Measurements from ENCODE around the gene ZNF362.

The ZNF362 gene

GRCh38 chr1:33347650-33347992, 91.3 kb downstream of the ZNF362 start:
- H3K4me2 ChIP-seq (ENCODE audit: low read length): peak overlapping the region; percentile 63
- no peak overlapping the region for H4K91ac ChIP-seq (ENCODE audit: low read depth, low read length)
- peak overlapping the region; percentile 15 for H2BK120ac ChIP-seq (ENCODE audit: insufficient read depth, low read length, poor library complexity)
- peak overlapping the region; percentile 94 for H3K4ac ChIP-seq (ENCODE audit: low read depth, low read length)
- WGBS (ENCODE audit: extremely low coverage, insufficient coverage, insufficient read length): no CpG with 5 or more reads among the region's 5 CpGs
- peak overlapping the region; percentile 42 for H2BK5ac ChIP-seq (ENCODE audit: low read depth, low read length, poor library complexity)
- H3K4me1 ChIP-seq (ENCODE audit: control insufficient read depth in 1 of 2, insufficient read depth in 2 of 2, low read length in 2 of 2): peaks cover 17 to 35% of the 10 kb centered on the region in 2 experiments
- peak overlapping the region; percentile 68 for H3K18ac ChIP-seq (ENCODE audit: low read length)
- H2AFZ ChIP-seq (ENCODE audit: insufficient read depth, low read length, poor library complexity): no peak overlapping the region
- H3K14ac ChIP-seq (ENCODE audit: low read length): no peak overlapping the region
- no peak overlapping the region for H4K12ac ChIP-seq (ENCODE audit: low read depth, low read length)
- H3K79me1 ChIP-seq (ENCODE audit: low read length): peaks cover 15% of the 10 kb centered on the region
- H3K36me3 ChIP-seq (ENCODE audit: control insufficient read depth in 1 of 2, insufficient read depth in 2 of 2, low read length in 2 of 2): peaks cover 3 to 10% of the 10 kb centered on the region in 2 experiments
- no peak overlapping the region for H3K23ac ChIP-seq (ENCODE audit: low read length)
- DNase-seq: no peak
- H3K27ac ChIP-seq (ENCODE audit: low read depth, low read length): peak overlapping the region; percentile 39
- no peaks in the 10 kb centered on the region for H3K27me3 ChIP-seq (ENCODE audit: insufficient read depth, low read length)
- H4K8ac ChIP-seq (ENCODE audit: low read depth, low read length): peak overlapping the region; percentile 45
- peak overlapping the region; percentile 42 for H3K9ac ChIP-seq (ENCODE audit: low read length)
- H2AK5ac ChIP-seq (ENCODE audit: low read length): peak overlapping the region; percentile 72
- H2BK12ac ChIP-seq (ENCODE audit: low read length): peak overlapping the region; percentile 90
- peak overlapping the region; percentile 44 for H3K4me3 ChIP-seq (ENCODE audit: low read depth, low read length)
- H3K9me3 ChIP-seq (ENCODE audit: insufficient read depth, low read depth, low read length): peaks cover 3% of the 10 kb centered on the region
- H3K79me2 ChIP-seq (ENCODE audit: control insufficient read depth, insufficient read depth, low read length, poor library complexity): peaks cover 20% of the 10 kb centered on the region

GRCh38 chr1:33348194-33348593, 91.9 kb downstream of the ZNF362 start:
- H3K79me2 ChIP-seq (ENCODE audit: control insufficient read depth, insufficient read depth, low read length, poor library complexity): peaks cover 18% of the 10 kb centered on the region
- WGBS (ENCODE audit: extremely low coverage, insufficient coverage, insufficient read length): no CpG with 5 or more reads among the region's 2 CpGs
- H4K12ac ChIP-seq (ENCODE audit: low read depth, low read length): no peak overlapping the region
- H3K4ac ChIP-seq (ENCODE audit: low read depth, low read length): peak overlapping the region; percentile 51
- peak in 1 of 2 donors; percentile 21 for DNase-seq
- no peak overlapping the region for H2BK12ac ChIP-seq (ENCODE audit: low read length)
- peaks cover 3 to 6% of the 10 kb centered on the region in 2 experiments for H3K36me3 ChIP-seq (ENCODE audit: control insufficient read depth in 1 of 2, insufficient read depth in 2 of 2, low read length in 2 of 2)
- H2BK5ac ChIP-seq (ENCODE audit: low read depth, low read length, poor library complexity): no peak overlapping the region
- H3K27ac ChIP-seq (ENCODE audit: low read depth, low read length): no peak overlapping the region
- H3K14ac ChIP-seq (ENCODE audit: low read length): no peak overlapping the region
- H4K8ac ChIP-seq (ENCODE audit: low read depth, low read length): no peak overlapping the region
- H3K18ac ChIP-seq (ENCODE audit: low read length): no peak overlapping the region
- peaks cover 3% of the 10 kb centered on the region for H3K9me3 ChIP-seq (ENCODE audit: insufficient read depth, low read depth, low read length)
- peaks cover 15% of the 10 kb centered on the region for H3K79me1 ChIP-seq (ENCODE audit: low read length)
- no peak overlapping the region for H4K91ac ChIP-seq (ENCODE audit: low read depth, low read length)
- H2BK120ac ChIP-seq (ENCODE audit: insufficient read depth, low read length, poor library complexity): no peak overlapping the region
- H2AK5ac ChIP-seq (ENCODE audit: low read length): no peak overlapping the region
- peak overlapping the region; percentile 63 for H3K4me2 ChIP-seq (ENCODE audit: low read length)
- no peak overlapping the region for H2AFZ ChIP-seq (ENCODE audit: insufficient read depth, low read length, poor library complexity)
- no peaks in the 10 kb centered on the region for H3K27me3 ChIP-seq (ENCODE audit: insufficient read depth, low read length)
- H3K9ac ChIP-seq (ENCODE audit: low read length): no peak overlapping the region
- H3K4me1 ChIP-seq (ENCODE audit: control insufficient read depth in 1 of 2, insufficient read depth in 2 of 2, low read length in 2 of 2): peaks cover 14 to 33% of the 10 kb centered on the region in 2 experiments
- no peak overlapping the region for H3K23ac ChIP-seq (ENCODE audit: low read length)
- H3K4me3 ChIP-seq (ENCODE audit: low read depth, low read length): no peak overlapping the region

GRCh38 chr1:33348676-33349080, 92.4 kb downstream of the ZNF362 start:
- Histone ChIP-seq H3K9ac (ENCODE audit: low read length) (peak overlapping the region; percentile 38), H4K8ac (ENCODE audit: low read depth, low read length) (no peak overlapping the region), H3K4me3 (ENCODE audit: low read depth, low read length) (peak overlapping the region; percentile 66), H3K27me3 (ENCODE audit: insufficient read depth, low read length) (no peaks in the 10 kb centered on the region), H3K27ac (ENCODE audit: low read depth, low read length) (no peak overlapping the region), H2BK120ac (ENCODE audit: insufficient read depth, low read length, poor library complexity) (no peak overlapping the region), H2AK5ac (ENCODE audit: low read length) (no peak overlapping the region), H3K36me3 (ENCODE audit: control insufficient read depth in 1 of 2, insufficient read depth in 2 of 2, low read length in 2 of 2) (peaks cover 3% of the 10 kb centered on the region in 2 experiments), H3K4ac (ENCODE audit: low read depth, low read length) (peak overlapping the region; percentile 93), H4K12ac (ENCODE audit: low read depth, low read length) (no peak overlapping the region), H2AFZ (ENCODE audit: insufficient read depth, low read length, poor library complexity) (no peak overlapping the region), H3K23ac (ENCODE audit: low read length) (peak overlapping the region; percentile 64), H2BK5ac (ENCODE audit: low read depth, low read length, poor library complexity) (no peak overlapping the region), H3K18ac (ENCODE audit: low read length) (peak overlapping the region; percentile 77), H3K14ac (ENCODE audit: low read length) (peak overlapping the region; percentile 50), H3K9me3 (ENCODE audit: insufficient read depth, low read depth, low read length) (peaks cover 3% of the 10 kb centered on the region), H2BK12ac (ENCODE audit: low read length) (no peak overlapping the region), H3K79me1 (ENCODE audit: low read length) (peaks cover 15% of the 10 kb centered on the region), H3K79me2 (ENCODE audit: control insufficient read depth, insufficient read depth, low read length, poor library complexity) (peaks cover 18% of the 10 kb centered on the region), H3K4me1 (ENCODE audit: control insufficient read depth in 1 of 2, insufficient read depth in 2 of 2, low read length in 2 of 2) (peaks cover 14 to 30% of the 10 kb centered on the region in 2 experiments), H4K91ac (ENCODE audit: low read depth, low read length) (peak overlapping the region; percentile 34), H3K4me2 (ENCODE audit: low read length) (peak overlapping the region; percentile 63)
- DNase-seq: no peak
- WGBS (ENCODE audit: extremely low coverage, insufficient coverage, insufficient read length): no CpG with 5 or more reads among the region's 11 CpGs

- WGBS (ENCODE audit: extremely low coverage, insufficient coverage, insufficient read length): no CpG with 5 or more reads among the region's 78 CpGs
- DNase-seq: peak in 1 of 2 donors; percentile 43
Measured at GRCh38 chr1:33349081-33349759, 92.9 kb downstream of the ZNF362 start.

More at GRCh38 chr1:33349081-33349759, 92.9 kb downstream of the ZNF362 start:
- peak overlapping the region; percentile 99 for H3K9ac ChIP-seq (ENCODE audit: low read length)
- H2BK12ac ChIP-seq (ENCODE audit: low read length): peak overlapping the region; percentile 9
- peak overlapping the region; percentile 93 for H4K8ac ChIP-seq (ENCODE audit: low read depth, low read length)
- H3K23ac ChIP-seq (ENCODE audit: low read length): no peak overlapping the region
- peaks cover 3% of the 10 kb centered on the region in 2 experiments for H3K36me3 ChIP-seq (ENCODE audit: control insufficient read depth in 1 of 2, insufficient read depth in 2 of 2, low read length in 2 of 2)
- H2AFZ ChIP-seq (ENCODE audit: insufficient read depth, low read length, poor library complexity): peak overlapping the region; percentile 91
- peak overlapping the region; percentile 99 for H3K4me3 ChIP-seq (ENCODE audit: low read depth, low read length)
- peak overlapping the region; percentile 99 for H3K4ac ChIP-seq (ENCODE audit: low read depth, low read length)
- H3K79me1 ChIP-seq (ENCODE audit: low read length): peaks cover 15% of the 10 kb centered on the region
- H3K4me2 ChIP-seq (ENCODE audit: low read length): peak overlapping the region; percentile 63
- peak overlapping the region; percentile 72 for H3K27ac ChIP-seq (ENCODE audit: low read depth, low read length)
- H4K91ac ChIP-seq (ENCODE audit: low read depth, low read length): peak overlapping the region; percentile 98
- H3K4me1 ChIP-seq (ENCODE audit: control insufficient read depth in 1 of 2, insufficient read depth in 2 of 2, low read length in 2 of 2): peaks cover 14 to 30% of the 10 kb centered on the region in 2 experiments
- H2AK5ac ChIP-seq (ENCODE audit: low read length): peak overlapping the region; percentile 98
- H2BK5ac ChIP-seq (ENCODE audit: low read depth, low read length, poor library complexity): peak overlapping the region; percentile 92
- peaks cover 3% of the 10 kb centered on the region for H3K9me3 ChIP-seq (ENCODE audit: insufficient read depth, low read depth, low read length)
- H2BK120ac ChIP-seq (ENCODE audit: insufficient read depth, low read length, poor library complexity): peak overlapping the region; percentile 99
- peak overlapping the region; percentile 100 for H3K14ac ChIP-seq (ENCODE audit: low read length)
- H3K27me3 ChIP-seq (ENCODE audit: insufficient read depth, low read length): no peaks in the 10 kb centered on the region
- peaks cover 18% of the 10 kb centered on the region for H3K79me2 ChIP-seq (ENCODE audit: control insufficient read depth, insufficient read depth, low read length, poor library complexity)
- H3K18ac ChIP-seq (ENCODE audit: low read length): peak overlapping the region; percentile 100
- H4K12ac ChIP-seq (ENCODE audit: low read depth, low read length): peak overlapping the region; percentile 92

All from trophoblast cell (in vitro differentiated cells and primary cell).